SU-DHL-6 (cell line): Measurements from ENCODE around the gene CGB8.

ENCODE experiments used
- EZH2phosphoT487 ChIP-seq: fragments of 200-600 bp; sonication (generic), shearing (Covaris generic); conservative IDR thresholded peaks from 2 replicates; pipeline ENCODE4 v1.6.1; 2018; ENCODE audit warnings: mild to moderate bottlenecking, antibody characterized with exemption, low read length, moderate library complexity, mixed read lengths
- TF ChIP-seq, protein P1 (sequence below): fragments of 200-600 bp; sonication (generic); IDR thresholded peaks from one replicate; pipeline ENCODE4 v1.5.1; 2017; ENCODE audit warnings: antibody characterized with exemption, mild to moderate bottlenecking, low read length, moderate library complexity; ENCODE audit not compliant: insufficient read depth, poor library complexity, severe bottlenecking

DNA sequence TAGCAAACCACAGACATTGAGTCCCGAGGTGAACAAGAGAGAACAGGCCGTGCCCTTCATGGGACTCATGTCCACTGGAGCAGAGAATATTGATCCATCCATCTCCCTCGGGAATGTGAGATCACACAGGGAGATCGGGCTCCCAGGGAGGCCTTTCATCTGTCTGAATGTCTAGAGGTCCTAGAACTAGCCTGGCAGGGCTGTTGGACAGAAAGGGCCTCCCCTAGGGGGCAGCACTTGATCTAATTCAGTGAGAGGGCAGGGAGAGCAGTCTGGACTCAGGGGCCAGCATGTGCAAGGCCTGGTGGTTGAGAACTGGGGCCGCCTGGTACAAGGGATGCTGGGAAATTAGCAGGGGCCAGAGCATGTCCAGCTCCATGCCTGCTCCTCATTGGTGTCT, 50.9 kb downstream of the CGB8 start:
- TF ChIP-seq, protein P1, sequence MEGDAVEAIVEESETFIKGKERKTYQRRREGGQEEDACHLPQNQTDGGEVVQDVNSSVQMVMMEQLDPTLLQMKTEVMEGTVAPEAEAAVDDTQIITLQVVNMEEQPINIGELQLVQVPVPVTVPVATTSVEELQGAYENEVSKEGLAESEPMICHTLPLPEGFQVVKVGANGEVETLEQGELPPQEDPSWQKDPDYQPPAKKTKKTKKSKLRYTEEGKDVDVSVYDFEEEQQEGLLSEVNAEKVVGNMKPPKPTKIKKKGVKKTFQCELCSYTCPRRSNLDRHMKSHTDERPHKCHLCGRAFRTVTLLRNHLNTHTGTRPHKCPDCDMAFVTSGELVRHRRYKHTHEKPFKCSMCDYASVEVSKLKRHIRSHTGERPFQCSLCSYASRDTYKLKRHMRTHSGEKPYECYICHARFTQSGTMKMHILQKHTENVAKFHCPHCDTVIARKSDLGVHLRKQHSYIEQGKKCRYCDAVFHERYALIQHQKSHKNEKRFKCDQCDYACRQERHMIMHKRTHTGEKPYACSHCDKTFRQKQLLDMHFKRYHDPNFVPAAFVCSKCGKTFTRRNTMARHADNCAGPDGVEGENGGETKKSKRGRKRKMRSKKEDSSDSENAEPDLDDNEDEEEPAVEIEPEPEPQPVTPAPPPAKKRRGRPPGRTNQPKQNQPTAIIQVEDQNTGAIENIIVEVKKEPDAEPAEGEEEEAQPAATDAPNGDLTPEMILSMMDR = peak; percentile 43
- no peak for TF ChIP-seq EZH2phosphoT487
